Fibroblast of skin of abdomen (primary cell): ENCODE measurements around the gene CTSC.

Experiments used
- DNase-seq: peaks from one replicate; pipeline ENCODE4 v3.0.0-alpha.2; 2013

CTSC gene

GRCh38 chr11:88317536-88317935 lies 20.0 kb downstream of the CTSC start:
- DNase-seq, result no peak

GRCh38 chr11:88315981-88316441 lies 21.5 kb downstream of the CTSC start:
- no peak for DNase-seq

DNA sequence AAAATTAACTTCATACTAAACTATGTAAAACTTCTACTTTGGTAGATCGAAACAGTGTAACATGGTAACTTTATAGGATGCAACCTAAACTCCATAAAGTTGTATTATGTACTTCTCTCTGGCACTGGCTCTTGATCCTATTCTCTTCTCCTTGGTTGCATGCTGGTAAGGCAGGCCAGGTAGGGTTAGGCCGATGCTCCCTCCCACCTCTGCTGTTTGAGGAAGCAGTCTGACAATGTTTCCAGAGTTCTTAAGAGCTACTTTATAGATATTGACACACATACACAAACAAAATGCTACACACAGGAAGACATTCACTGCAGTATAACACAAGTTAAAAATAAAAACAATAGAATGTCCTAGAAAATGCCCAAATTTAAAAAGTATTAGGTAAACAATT lies 22.5 kb downstream of the CTSC start:
- DNase-seq, result no peak

GRCh38 chr11:88313441-88313840 lies 24.1 kb downstream of the CTSC start:
- DNase-seq, result no peak

DNA sequence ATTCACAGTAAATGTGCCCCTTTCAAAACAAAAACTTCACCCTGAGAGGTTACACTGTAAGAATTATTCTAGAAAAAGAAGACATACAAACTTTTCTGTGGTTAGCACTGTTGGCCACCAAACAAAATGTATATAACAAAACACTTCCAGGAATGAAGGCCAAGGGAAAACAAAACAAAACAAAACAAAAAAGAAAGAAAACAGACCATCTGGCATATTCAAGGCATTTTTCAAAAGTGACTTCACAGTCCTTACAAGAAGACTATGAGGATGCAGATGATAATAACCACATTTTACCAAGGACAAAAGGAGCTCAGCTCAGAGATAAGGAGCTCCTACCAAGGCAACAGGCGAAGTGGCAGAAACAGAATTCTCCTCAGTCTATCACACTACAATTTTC lies 24.9 kb downstream of the CTSC start:
- DNase-seq, result no peak

DNA sequence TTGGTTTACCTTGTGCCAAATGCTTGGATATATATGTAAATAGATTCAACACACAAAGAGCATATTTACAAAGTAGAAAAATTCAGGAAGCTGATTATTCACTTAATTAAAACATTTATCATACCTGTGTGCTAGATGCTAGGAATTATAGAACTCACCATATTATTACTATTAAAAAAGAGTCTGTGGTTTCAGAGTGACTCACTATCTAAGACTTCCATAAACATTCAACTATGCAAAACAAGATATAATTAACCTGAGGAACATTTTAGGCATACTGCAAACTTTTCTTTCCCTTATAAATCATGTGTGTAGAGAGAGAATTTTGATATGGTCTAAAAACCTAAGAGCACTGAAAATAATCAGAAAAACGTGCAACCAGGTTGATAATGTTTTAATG lies 27.3 kb downstream of the CTSC start:
- DNase-seq, result no peak

DNA sequence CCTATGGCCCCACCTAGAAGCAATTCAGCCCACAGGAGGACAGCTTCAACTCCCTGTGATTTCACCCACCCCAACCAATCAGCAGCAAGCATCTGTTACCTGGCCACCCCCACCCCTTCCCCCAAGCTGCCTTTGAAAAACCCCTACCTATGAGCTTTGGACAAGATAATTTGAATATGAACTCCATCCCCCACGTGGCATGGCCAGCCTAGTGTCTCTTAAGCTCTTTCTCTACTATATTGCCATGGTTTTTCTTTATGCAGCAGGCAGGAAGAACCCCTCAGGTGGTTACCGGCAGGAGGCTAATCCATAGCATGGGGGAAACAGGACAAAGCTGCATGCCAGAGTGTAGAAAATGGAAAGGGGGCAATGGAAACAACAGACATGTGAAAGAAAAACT lies 29.0 kb downstream of the CTSC start:
- no peak for DNase-seq

- DNase-seq, result no peak
These were observed 29.6 kb downstream of the CTSC start for GRCh38 chr11:88307749-88308425.

GRCh38 chr11:88306785-88307184 lies 30.8 kb downstream of the CTSC start:
- no peak for DNase-seq

DNA sequence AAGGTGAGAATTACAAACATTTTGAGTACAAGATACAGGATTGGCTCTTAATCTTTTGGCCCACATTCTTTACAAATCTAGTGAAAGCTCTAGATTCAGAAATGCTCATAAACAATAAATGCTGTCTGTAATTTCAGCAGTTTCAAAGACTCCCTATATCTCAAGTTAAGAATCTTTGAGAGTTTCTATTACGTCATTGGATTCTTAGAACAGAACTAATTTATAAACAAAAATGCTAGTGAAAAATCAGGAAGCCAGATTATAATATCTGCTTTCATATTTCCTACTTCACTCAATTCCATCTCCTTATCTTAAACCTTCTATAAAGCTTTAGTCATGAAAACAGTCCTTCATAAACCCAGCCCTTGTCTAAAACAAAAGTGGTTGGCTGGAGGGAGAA lies 32.1 kb downstream of the CTSC start:
- DNase-seq, result no peak

DNA sequence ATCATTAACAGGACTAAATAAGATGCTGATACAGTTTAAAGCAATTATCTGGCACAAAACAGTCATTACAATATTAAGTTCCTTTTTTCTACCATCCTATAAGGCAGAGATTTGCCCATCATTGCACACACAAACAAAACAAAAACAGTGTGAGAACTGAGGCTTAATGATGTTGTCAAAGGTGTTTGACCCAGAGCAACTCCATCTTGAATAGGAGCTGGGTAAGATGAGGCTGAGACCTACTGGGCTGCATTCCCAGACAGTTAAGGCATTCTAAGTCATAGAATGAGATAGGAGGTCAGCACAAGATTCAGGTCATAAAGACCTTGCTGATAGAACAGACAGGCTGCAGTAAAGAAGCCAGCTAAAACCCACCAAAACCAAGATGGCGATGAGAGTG lies 33.2 kb downstream of the CTSC start:
- no peak for DNase-seq

DNA sequence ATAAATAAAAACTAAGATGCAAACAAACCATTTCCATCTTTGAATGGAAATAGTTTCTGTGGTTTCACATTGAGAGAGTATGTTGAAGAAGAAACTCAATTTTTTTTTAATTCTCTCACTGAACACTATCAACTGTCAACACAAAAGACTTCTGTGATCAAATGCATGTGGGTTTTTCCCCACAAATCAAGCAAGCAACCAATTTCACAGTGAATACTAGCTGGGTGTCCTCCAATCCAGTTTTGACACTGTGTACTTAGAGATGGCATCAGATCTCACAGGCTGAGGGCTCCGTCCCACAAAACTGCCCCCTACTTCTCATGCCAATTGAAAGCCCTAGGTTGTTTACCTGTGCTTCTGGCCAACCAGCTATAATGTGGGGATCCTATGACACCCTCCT lies 34.5 kb downstream of the CTSC start:
- DNase-seq, result no peak

DNA sequence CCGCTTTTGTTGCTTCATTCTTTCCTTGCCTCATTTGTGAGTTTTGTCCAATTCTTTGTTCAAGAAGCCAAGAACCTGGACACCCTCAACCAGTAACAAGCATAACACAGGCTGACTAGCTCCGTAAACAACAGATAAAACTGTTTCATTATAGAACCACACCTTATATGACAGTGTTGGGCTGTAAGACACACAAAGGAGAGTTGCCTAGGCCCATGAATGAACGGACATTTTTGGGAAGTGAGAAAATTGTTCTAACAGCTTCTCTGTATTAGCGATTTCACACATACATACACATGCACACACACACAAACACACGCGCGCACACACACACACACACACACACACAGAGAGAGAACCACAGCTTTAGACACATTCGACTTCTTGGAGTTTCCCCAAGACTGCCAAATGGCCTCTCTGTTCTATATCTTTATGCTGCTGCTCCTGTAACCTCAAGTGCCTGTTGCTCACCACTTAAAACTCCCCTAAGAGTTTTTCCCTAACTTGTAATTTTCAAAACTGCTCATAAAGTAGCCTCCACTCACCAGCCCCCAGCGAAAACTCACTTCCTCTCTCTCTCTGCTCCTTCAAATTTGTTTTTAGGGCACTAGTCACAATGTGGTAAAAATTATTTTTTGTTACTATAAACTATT lies 35.9 kb downstream of the CTSC start:
- peak; percentile 40 for DNase-seq

DNA sequence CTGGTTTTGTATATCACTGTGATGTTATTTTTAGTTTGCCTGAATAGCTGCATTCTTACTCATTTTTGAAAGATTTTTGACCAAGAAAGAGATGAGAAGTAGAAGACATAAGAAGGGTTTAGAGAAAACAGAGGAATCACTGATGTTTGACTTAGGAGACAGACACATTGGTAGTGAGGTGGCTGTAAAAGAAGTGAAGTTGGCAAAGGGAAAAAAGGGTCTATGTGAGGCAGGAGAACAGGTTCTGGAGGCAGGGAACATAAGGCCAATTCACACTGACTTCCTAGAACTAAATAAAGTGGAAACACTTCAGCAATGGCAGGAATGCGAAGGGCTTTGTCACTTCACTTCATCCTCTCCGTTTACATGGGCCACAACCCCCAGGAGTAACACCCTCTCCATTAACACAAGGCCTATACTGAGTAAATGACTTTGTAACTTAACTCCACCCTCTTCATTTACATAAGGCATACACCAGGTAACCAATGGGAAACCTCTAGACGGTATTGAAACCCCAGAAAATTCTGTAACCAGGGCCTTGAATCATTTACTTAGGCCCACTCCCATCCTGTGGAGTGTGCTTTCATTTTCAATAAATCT lies 36.5 kb downstream of the CTSC start:
- DNase-seq, result no peak

GRCh38 chr11:88297863-88298262 lies 39.7 kb downstream of the CTSC start:
- DNase-seq, result no peak

- no peak for DNase-seq
These were observed 40.1 kb downstream of the CTSC start for GRCh38 chr11:88297421-88297820.

GRCh38 chr11:88295028-88295427 lies 42.5 kb downstream of the CTSC start:
- no peak for DNase-seq

DNA sequence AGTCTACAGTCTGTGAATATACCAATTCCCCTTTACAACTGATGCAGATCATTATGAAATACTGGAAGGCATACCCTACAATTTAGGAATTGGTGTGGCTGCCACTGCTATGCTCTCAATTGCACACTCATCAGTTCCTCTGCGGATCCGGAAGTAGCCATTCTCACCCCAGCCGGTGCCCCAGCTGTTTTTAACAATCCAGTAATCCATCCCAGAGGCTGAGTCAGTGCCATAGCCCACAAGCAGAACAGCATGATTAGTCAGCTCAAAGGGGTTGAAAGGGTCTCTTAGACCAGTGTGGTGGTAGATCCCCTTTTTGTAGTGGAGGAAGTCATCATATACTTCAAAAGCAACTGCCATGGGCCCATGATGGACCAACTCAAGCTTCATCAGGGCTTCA lies 43.6 kb downstream of the CTSC start:
- DNase-seq, result peak; percentile 58

- no peak for DNase-seq
These were observed 45.2 kb downstream of the CTSC start for GRCh38 chr11:88292171-88292843.

GRCh38 chr11:88288560-88288959 lies 49.0 kb downstream of the CTSC start:
- no peak for DNase-seq

- DNase-seq, result no peak
These were observed 53.0 kb downstream of the CTSC start for GRCh38 chr11:88284336-88285050.

DNA sequence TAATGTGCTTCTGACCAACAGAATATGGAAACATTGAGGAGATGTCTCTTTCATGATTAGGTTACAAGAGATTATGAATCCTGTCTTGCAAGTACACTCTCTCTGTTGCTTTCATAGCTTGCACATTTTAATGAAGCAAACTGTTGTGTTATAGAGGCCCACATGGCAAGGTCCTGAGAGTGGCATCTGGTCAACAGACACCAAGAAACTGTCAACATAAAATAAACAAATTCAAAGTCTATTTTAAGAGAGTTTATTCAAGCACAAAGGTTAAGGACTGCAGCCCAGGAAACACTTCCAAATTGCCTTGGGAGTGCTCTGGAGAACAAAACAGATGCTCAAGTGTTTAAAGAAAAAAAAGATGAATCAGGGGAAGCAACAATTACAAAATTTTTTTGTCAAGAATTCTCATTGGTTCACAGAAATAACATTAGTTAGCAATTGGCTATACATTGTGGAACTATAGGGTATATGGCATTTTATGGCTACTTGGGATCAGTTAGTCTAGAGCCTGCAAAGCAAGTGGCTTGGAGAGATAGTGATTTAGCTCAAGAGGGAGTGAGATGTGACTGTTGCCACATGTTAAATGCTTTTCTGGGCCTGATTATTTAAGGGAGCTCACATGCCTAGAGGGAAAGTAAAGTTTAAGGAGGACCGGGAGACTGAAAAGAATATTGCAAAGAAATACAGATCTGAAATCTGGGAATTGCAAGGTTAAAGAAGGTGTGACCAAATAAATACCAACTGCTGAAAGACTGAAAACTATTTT lies 54.6 kb downstream of the CTSC start:
- DNase-seq, result no peak
